Jurkat, Clone E6-1 (cell line): ENCODE measurements around the gene PILRB. TPM values are rescaled to one million over a fixed set of nuclear protein-coding genes. Genes with fewer than 3 reads are reported as not detected.
A peak's percentile ranks its signal among the peaks of the same experiment; 100 is the strongest.
"Not testable (repeated sequence)": the region's sequence is repeated elsewhere in the genome, so short reads cannot be mapped to it uniquely, and the experiment has no call there.

Experiments used
- DNase-seq: peaks from one replicate; pipeline ENCODE4 v3.0.0-alpha.2; 2011; ENCODE audit warnings: low read depth, low spot score
- H3K4me3 ChIP-seq: 2 replicates; pipeline ENCODE4 v1.5.1; 2011; ENCODE audit warnings: mild to moderate bottlenecking, low read length, control low read depth, moderate library complexity
- polyA plus RNA-seq: library from polyadenylated mRNA; unstranded; fragments of >200 nt; gene quantifications from one replicate; pipeline ENCODE4 v1.2.1, GENCODE V29; 2012; ENCODE audit warnings: missing spikeins; ENCODE audit not compliant: insufficient read length, insufficient read depth

PILRB gene
- polyA plus RNA-seq: 43.4 TPM

DNA sequence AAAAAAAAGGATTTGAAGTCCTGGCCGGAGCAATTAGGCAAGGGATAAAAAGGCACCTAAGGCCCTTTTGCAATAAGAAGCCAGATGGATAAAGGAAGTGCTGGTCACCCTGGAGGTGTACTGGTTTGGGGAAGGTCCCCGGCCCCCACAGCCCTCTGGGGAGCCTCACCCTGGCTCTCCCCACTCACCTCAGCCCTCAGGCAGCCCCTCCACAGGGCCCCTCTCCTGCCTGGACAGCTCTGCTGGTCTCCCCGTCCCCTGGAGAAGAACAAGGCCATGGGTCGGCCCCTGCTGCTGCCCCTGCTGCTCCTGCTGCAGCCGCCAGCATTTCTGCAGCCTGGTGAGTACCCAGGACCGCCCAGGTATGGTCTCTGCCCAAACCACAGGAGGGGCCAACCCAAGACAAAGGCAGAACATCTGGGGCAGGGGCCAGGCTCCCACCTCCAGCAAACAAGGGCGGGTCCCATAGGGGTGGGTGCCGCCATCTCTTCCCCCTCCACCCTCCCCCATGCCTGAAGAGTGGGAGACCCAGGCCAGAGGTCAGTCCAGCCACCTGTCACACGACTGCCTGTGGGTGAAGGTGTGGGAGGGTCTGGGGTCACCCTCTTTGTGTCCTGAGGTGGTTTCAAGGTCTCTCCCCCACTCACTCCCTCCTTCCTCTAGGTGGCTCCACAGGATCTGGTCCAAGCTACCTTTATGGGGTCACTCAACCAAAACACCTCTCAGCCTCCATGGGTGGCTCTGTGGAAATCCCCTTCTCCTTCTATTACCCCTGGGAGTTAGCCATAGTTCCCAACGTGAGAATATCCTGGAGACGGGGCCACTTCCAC, at the start of gene PILRB:
TSS of gene PILRB (plus strand) at position 91 of the 830 bp plus-strand sequence. CDS start at position 277, 186 bp downstream.
- H3K4me3 ChIP-seq: no peak within 1 kb of the TSS
- no peak for DNase-seq

DNA sequence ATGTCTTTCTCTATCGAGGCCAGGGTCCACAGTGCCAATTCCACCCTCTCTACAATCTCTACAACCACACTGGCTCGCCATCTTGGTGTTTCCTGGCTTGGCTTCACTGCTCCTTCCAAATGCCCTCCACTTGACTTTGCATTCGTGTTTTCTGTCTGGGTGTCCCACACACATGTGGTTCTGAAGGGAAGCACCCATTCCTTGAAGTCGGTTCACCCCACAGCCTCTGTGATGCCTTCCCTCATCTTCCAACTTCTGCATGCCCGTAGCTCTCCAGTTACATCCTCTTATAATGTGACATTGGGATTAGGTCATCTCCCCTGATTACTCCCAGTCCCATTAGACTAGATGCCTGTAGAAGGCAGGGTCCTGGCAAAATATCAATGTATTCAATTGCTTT, 39.6 kb upstream of the PILRB start:
- not testable (repeated sequence) for DNase-seq, H3K4me3 ChIP-seq

DNA sequence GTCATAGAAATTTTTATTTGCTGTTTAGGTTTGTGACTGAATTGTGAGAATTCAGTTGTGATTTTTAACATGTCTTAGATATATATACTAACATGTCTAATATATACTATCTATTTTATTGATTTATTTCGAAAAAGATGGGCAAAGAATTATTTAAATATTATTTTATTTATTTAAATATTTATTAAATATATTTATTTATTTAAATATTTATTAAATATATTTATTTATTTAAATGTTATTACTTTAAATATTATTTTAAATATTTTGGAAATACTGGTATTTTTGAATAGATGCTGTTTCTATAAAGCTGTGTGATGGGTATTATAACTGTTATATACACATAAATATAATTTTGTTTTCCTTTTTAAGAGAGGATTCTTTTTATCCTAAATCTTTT, 36.3 kb upstream of the PILRB start:
- H3K4me3 ChIP-seq: not testable (repeated sequence)

GRCh38 chr7:100324194-100324593, 33.7 kb upstream of the PILRB start:
- not testable (repeated sequence) for DNase-seq, H3K4me3 ChIP-seq

More for the DNA sequence above, 36.3 kb upstream of the PILRB start:
- DNase-seq: not testable (repeated sequence)

GRCh38 chr7:100325671-100326070, 32.2 kb upstream of the PILRB start:
- not testable (repeated sequence) for H3K4me3 ChIP-seq, DNase-seq

- DNase-seq, H3K4me3 ChIP-seq: not testable (repeated sequence)
Observed at GRCh38 chr7:100326914-100327313, 31.0 kb upstream of the PILRB start.

DNA sequence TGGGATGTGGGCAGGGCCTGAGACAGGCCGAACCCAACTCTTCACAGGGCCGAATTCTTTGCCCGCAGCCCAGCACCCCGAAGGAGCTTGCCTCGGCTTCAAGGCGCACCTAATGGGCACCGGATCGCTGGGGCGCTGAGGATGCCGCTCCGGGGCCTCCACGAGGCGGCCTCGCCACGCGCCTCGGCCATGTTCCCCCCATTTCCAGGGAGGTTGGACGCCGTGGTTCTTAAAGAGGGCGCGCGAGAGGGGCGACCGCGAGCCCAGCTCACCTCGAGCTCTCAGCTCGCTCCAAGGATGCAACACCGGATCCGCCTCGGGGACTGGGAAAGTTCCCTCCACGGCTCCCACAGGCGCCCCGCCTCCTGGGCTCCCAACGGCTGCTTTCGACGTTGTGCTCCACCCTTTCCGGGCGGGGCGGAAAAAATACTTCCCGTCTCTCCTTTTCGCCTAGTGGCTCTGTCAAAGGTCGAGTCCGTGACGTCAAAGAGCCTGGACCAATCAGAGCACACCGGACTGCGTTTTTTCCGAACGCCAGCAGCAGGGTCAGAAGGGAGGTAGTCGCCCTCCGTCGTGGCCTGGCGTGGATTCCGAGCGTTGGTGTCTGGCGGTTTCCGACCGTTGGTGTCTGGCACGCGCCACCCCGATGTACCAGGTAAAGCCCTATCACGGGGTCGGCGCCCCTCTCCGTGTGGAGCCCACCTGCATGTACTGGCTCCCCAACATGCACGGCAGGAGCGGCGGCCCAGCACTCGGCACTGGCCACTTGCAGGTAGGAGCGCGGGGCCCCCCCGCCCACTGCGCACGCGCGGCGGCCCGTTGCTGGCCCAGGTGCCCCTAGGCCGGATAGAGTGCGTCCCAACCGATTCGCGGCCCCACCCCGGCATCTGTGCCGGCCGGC, 22.1 kb upstream of the PILRB start:
- DNase-seq: peak; percentile 86
- peak overlapping the region; percentile 70 for H3K4me3 ChIP-seq

- DNase-seq, H3K4me3 ChIP-seq: not testable (repeated sequence)
Observed at GRCh38 chr7:100338083-100338696, 19.7 kb upstream of the PILRB start.

DNA sequence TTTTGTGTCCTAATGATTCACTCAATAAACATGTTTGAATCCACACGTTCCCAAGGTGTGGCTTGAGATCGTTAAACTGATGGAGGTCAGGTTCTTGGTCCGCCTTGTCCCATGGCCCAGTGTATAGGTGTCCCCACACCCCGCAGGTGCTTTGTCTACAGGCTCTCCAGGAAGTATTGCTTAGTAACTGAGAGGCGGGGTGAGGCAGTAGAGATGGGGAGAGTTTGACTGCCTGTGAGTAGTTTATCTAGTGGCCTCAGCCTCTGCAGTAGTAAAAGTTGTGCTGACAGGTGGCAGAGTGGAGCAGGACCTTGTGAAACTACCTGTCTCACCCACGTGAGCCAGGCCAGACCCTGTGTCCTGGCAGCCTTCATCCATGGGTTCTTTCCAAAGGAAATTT, 16.6 kb upstream of the PILRB start:
- not testable (repeated sequence) for H3K4me3 ChIP-seq, DNase-seq

- no peak overlapping the region for H3K4me3 ChIP-seq
- DNase-seq: no peak
Observed at GRCh38 chr7:100342765-100343164, 15.2 kb upstream of the PILRB start.

DNA sequence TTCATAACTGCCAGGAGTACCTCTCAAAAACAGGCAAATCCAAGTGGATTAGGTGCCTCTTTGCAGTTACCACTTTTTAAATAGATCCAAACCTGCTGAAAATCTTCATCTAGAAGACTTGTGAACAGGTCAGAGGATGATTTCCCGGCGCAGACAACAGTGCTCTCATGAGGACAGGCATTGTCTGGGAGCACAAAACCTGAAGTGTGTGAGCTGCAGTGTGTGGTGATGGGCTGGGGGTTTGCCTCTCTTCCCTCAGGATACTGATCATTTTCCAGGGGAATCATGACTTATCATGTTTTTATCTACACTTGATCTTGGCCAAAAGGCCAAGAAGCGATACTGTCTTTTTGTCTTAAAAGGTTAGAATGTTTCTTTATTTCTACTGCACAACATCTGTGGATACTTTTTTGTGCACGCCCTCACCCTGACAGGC, 13.8 kb upstream of the PILRB start:
- not testable (repeated sequence) for H3K4me3 ChIP-seq, DNase-seq

- peak; percentile 76 for DNase-seq
Observed at GRCh38 chr7:100344560-100345287, 13.2 kb upstream of the PILRB start.

DNA sequence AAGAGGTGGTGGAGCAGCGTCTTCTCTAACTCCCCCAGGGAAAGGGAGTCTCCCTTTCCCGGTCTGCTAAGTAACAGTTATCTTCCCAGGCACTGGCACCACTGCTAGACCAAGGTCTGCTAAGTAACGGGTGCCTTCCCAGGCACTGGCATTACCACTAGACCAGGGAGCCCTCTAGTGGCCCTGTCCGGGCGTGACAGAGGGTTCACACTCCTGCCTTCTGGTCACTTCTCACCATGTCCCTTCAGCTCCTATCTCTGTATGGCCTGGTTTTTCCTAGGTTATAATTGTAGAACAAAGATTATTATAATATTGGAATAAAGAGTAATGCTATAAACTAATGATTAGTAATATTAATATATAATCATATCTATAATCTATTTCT, 12.6 kb upstream of the PILRB start:
- DNase-seq: peak; percentile 28
- not testable (repeated sequence) for H3K4me3 ChIP-seq

More at GRCh38 chr7:100344560-100345287, 13.2 kb upstream of the PILRB start:
- H3K4me3 ChIP-seq: peak overlapping the region; percentile 18; the same call in 1 of the 2 replicates

GRCh38 chr7:100346921-100347320, 11.0 kb upstream of the PILRB start:
- no peak for DNase-seq
- no peak overlapping the region for H3K4me3 ChIP-seq

DNA sequence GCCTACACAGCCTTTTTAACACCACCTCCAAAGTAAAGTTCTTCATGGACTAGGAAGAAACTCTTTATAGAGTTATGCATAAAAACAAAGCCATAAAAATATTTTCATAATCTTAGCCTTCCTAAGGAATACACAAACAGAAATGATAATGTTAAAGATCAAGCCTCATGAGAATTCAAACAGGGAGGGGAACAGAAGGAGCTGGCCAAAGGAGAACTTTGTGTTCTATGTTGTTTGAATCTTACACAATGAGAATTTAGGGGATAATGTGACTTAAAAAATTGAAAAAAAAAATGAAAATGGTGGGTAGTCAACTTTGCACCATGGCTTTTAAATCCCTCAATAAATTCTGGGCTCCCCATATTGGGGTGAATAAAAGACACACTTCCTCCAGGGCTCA, 9.1 kb upstream of the PILRB start:
- H3K4me3 ChIP-seq: no peak overlapping the region

DNA sequence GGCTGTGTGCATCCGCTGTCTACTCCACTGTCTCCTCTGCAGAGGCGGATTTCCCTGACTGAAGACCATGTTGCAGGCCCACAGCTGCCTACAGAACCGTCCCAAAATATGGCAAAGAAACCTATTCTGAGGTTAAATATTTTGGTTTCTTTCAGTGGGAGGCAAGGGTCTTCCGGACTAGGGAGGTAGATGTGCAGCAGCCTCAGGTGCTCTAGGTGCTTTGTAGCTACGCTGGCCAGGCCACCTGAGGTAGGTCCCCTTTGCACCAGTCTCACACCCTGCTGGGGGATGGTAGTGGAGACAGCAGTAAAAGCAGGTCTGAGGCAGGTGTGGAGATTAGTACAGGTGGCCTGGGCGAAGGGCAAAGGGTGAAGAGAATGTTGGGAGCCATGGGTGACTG, 8.2 kb upstream of the PILRB start:
- no peak for DNase-seq
- H3K4me3 ChIP-seq: no peak overlapping the region

More for the DNA sequence above, 9.1 kb upstream of the PILRB start:
- DNase-seq: no peak

- no peak overlapping the region for H3K4me3 ChIP-seq
- DNase-seq: no peak
Observed at GRCh38 chr7:100351657-100352058, 6.3 kb upstream of the PILRB start.

DNA sequence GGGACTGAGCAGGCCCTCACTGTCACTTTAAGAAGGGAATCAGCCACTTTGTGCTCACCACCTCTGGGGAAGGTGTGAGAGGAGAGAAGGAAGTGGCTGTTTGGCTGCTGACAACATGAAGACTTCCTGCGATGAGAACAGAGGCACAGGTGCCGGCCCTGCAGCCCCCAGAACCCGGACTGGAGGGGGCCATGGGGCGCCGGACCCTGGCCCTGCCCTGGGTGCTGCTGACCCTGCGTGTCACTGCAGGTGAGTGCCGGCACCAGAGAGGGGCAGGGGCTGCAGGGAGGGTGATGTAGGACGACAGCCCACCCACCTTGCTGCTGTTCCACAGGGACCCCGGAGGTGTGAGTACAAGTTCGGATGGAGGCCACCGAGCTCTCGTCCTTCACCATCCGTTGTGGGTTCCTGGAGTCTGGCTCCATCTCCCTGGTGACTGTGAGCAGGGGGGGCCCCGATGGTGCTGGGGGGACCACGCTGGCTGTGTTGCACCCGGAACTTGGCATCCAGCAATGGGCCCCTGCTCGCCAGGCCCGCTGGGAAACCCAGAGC, 5.6 kb upstream of the PILRB start:
- H3K4me3 ChIP-seq, DNase-seq: not testable (repeated sequence)
